ENCODE data around the gene TRMT10B.

TRMT10B gene

DNA sequence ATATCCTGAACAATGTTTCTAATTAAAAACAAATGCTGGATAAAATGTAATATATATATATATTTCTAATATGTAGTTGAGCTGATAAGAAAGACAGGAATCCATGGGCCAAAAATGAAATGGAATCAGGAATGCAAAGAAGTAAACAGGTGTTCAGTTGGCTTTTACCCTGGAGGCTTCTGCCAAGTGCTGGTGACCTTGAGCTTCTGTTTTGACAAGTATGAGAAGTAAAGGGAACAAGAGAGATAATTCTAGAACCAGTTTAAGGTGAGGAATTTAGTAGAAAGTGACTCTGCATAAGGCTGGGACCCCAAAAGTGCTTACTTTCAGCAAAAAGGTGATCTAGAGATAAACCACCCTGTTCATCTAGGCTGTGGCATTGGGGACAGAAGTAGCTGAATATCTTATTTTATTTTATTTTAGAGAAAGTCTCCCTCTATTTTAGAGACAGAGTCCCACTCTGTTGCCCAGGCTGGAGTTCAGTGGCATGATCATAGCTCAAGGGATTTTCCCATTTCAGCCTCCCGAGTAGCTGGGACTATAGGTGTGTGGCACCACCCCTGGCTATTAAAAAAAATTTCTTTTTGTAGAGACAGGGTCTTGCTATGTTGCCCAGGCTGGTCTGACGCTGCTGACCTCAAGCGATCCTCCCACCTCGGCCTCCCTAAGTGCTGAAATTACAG is 74.0 kb downstream of the TRMT10B start:
- ChIA-PET CTCF (no interaction called here), POLR2A (no interaction called here)
- no peak for DNase-seq (ENCODE audit: extremely low spot score)
- TF ChIP-seq PKNOX1 (IDR thresholded peaks at IDR 0.05): no peak

Measured in HEK293T (cell line).